ENCODE data around the gene DTNA.
"Not testable (repeated sequence)": the region's sequence is repeated elsewhere in the genome, so short reads cannot be mapped to it uniquely, and the experiment has no call there.

DTNA gene

DNA sequence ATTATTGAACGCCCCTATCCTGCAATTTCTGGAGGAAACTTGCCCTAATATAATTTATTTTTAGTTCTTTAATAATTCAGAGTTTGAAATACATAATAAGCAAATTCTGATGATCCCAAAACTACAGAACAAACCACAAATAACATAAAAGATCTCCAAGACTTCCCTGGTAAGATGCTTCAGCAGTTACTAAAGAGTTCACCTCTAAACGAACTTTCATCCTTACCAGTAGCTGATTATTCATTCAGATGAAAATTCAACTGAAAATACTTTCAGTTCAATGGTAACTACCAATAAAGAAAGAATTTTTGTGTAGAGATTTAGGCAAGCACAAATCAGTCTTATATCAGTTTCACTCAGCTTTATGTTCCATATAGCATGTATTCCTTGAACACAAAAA lies 201.0 kb downstream of the DTNA start:
- DNase-seq = no peak

DNA sequence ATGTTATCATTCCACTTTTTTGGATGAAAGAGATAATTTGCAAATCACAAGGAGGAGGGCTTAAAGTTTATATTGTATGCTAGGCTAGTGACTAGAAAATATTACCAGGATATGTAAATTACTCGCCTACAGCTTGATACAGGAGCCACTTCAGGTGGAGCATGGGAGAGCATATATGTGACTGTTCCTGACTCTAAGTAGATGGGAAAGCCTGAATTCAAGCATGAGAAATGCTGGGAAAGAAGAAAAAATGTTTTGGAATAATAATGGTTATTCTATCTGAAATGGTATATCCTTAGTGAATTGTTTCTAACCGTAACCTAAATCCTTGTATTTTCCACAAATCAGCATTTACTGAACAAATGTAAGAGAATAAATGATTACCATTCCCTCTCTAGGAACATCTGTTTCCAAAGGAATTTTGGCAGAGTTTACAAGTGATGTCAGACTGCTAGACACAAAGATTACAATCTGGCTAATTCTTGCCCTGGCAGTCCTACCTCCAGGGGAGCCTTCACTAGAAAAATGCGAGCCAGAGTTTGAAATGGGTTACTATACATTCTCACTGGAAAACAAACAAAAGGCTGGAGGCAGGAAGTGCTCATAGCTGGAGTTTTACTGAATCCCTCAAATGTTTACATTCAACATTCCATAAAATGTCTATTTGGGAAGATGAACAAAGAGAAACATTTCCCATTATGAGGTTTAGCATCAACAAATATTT lies 201.7 kb downstream of the DTNA start:
- DNase-seq = no peak

DNA sequence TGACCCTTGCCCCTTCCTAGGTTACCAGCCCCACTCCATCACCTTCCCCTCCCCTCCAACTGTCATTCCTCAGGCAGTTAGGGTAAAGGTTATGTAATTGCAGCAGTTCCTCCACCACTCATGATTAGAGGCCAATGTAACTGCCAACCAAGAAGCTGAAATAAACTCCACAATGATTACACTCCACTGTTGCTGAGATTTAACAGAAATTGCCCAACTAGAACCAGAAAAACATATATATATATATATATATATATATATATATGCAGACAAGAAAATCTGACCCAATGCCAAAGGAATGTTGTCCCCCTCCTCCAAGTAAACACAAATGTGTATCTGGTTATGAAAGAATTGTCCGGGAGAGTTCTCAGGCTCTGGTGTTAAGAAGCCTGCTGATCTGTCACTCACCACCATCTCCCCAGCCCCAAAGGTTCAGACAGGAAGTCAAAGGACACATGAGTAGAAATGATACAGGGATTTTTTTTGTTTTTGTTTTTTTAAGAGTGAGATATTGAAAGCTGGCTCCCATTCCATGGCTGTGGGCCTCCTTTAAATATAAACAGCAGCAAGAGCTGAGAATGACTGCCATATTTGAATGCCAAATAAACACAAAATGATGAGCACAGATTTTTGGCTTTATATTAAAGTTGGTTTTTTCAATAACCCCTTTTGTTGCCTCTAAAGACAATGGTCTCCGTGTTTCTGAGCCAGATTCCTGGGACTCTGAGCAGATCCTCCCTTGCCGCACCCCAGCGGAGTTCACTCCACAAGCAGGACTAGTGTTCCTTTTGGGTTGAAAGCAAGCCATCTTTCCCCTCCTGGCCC lies 204.0 kb downstream of the DTNA start:
- DNase-seq = peak; percentile 68

DNA sequence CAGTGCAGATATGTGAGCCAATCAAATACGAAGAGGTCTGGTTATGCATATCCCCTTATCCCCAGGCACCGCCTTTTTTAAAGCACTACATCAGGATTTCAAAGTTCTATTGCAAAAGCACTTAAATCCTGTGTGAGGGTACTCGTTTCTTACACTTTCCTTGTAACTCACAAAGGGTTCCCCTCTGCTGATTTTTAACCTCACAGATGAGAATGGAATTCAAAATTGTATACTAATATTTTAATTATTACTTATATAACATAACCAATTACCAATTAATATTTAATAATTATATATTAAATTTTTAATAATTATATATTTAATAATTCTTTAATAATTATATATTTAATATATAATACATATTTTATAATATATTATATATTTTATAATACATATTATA lies 204.9 kb downstream of the DTNA start:
- DNase-seq = no peak

DNA sequence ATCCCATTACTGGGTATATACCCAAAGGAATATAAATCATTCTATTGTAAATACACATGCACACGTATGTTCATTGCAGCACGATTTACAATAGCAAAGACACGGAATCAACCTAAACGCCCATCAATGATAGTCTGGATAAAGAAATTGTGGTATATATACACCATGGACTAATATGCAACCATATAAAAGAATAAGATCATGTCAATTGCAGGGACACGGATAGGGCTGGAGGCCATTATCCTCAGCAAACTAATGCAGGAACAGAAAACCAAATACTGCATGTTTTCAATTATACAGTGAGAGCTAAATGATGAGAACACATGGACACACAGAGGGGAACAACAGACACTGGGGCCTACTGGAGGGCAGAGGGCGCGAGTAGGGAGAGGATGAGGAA lies 206.4 kb downstream of the DTNA start:
- DNase-seq = not testable (repeated sequence)

DNA sequence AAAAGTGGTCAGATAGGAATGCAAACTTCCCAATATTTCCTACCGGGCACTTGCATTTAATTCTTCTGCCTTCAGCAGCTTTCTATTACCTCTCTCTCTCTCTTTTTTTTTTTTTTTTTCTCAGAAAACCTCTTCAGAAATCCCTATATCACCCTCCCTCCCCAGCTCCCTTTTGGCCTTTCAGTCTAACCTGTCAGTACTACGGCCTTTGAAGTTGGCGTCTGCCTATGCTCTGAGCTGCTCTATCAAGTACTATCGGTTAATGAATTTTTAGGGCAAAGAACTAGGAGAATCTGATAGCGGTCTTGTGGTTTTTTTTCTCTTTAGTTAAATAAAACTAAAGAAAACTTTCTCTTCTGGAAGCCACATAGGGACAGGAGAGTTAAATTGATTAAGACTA lies 208.8 kb downstream of the DTNA start:
- no peak for DNase-seq

DNA sequence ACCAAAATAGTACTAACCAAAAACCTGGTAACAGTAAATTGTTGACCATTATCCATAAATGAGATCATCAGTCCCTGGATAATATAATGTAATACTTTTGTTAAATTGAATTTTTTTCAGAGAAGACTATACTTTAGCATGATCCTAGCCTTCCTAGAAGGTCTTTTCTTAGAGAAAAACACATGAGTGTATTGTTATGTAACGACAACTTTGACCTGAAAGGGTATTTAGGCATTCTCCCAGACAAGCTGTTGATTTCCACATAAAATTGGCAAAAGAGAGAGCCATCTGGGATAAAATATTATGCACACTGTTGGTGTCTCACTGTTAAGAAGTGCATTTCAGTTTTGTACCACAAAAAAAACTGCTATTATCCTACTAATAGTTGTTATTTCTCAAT lies 211.1 kb downstream of the DTNA start:
- no peak for DNase-seq

DNA sequence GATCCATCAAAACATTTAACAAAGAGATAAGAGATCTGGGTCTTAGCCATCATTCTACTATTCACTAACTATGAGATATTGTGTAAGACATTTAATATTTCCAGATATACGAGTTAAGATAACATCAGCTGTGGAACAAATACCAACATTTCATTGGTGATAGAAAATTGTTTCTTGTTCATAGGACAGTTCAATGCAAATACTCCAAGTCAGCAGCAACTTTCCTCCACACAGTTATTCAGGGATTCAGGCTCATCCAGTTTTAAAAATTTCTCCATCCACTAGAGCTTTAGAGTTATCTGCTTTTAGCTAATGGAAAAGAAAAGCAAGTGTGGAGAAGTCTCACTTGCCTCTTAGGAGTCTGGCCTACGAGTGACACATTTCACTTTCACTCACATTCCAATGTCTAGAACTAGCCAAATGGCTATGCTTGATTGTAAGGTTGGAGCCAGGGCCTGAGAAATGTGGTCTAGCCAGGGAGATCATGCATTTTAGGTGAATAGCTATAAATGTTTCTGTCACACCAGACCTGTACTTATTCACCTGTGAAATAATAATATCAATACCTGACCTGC lies 211.8 kb downstream of the DTNA start:
- no peak for DNase-seq

DNA sequence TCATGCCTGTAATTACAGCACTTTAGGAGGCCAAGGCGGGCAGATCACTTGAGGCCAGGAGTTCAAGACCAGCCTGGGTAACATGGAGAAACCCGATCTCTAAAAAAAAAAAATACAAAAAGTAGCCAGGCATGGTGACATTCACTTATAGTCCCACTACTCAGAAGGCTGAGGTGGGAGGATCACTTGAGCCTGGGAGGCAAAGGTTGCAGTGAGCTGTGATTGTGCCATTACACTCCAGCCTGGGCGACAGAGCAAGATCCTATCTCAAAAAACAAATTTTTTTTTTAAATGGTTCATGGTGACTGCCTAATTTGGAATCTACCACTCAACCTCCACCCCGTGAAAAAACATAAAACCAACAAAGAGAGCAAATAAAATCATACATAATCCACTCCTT lies 212.5 kb downstream of the DTNA start:
- not testable (repeated sequence) for DNase-seq

DNA sequence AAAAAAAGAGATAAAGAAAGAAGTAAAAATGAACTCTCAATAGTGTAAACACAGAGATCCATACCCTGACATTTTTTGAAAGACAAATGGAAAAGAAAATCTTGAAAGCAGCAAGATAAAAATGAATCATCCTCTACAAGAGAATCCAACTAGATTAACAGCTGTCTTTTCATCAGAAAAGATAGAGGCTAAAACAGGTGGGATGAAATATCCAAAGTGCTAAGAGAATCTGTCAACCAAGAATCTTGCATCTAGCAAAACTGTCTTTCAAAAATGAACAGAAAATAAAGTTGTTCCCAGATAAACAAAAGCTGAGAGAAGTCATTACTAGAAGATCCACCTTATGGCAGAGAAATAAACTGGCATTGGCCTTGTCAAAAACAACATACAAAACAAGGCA lies 213.8 kb downstream of the DTNA start:
- no peak for DNase-seq

DNA sequence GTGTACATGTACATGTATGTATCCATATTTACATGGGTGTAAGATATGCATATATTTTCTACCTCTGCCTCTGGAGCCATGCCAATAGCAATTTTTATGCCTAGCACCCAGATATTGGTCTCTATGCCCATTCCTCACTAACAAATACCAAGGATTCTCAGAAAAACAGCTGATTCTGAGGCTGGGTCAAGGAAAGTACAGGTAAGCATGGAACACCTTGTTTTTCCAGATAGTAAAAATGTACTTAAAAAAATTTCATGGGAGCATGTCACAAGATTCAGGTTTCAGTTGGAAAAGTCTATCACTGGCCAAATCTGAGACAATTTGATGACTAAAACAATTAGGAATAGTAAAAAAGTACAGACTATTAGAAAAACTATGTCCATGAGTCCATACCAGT lies 216.6 kb downstream of the DTNA start:
- no peak for DNase-seq

DNA sequence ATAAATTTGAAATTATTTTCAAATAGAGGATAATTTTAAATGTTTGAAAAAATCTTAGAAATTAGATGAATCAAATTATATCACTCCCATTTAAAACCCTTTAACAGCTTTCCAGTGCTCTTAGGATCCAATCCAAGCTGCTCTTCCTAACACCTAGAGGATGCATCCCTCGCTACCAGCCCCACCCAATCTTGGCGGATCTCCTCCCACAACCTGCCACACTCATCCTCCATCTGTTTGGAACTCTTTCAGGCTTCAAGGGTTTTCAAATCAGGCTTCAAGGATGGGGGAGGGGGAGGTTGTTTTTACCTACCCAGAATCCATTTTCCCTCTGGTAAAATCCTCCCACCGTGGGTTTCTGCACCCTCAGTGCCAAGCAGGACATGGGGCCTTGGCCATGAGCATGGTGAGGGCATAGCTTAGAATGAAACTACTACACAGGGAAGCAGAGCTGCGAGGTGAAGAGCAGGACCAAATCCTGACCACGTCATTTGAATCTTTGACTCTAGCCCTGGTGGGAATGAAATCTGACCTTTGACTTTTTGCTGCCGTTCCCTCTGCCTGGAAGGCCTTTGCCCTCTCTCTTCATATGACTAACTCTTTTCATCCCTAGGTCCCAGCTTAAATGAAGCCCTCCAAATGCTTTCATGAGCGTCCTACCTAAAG lies 218.1 kb downstream of the DTNA start:
- DNase-seq = no peak

DNA sequence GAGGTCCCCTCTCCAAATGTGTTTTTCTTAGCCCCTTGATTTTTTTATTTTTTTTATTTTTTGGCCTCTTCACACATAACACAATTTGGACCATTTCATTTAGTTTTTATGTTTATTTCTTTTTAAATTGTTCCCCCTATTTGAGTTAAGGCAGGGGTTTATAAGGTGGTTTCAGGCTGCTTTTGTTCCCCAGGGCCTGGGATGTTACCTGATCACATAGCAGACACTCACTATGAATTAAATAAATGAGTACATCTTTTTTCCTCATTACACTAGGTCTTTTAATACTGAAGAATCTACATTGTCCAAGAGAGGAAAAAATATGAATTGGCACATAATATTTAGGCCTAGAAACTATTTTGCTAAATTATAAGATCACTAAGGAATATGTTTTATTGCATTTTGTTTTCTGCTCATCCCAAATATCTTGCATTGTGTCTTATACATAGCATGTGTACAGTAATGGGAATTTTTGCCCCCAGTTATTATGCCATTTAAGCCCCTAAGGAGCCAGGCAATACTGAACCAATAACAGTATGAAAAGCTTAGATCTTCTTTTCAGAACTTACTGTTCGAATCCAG lies 218.7 kb downstream of the DTNA start:
- no peak for DNase-seq

DNA sequence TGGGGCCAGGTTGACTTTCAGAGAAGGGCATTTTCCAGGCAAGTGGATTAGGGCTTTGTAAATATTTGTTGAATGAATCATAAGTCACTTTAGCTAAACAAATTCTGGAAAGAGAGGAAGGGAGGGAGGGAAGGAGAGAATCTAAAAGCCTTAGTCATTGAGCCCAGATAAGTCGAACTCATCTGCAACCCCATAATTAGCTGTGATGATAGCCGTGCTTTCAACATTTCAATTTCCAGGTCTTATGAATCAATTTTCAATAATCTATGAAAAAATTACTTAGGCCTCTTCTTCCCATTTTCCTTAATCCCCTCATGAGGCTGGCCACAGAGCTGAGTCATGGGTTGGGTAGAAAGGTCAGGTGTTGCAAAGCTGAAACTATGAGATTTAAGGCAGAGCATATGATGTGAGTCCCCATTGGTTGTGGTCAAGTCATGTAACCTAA lies 219.3 kb downstream of the DTNA start:
- no peak for DNase-seq

DNA sequence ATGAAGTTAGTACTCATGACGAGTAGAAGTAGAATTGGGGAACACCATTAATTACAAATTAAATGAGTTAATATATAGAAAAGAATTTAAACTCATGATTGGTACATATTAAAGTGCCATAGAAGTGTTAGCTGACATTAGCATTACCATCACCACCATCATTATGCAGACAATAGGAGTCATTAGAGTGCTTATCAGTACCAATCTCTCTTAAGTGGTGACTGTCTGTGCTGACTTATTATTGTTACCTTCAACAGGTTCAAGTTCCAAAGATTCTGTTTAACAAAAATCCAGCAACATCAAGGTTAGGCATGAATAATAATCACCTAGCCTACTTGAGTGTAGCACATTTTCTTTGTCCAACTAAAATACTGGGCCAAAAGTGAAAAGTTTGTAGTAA lies 222.3 kb downstream of the DTNA start:
- no peak for DNase-seq

DNA sequence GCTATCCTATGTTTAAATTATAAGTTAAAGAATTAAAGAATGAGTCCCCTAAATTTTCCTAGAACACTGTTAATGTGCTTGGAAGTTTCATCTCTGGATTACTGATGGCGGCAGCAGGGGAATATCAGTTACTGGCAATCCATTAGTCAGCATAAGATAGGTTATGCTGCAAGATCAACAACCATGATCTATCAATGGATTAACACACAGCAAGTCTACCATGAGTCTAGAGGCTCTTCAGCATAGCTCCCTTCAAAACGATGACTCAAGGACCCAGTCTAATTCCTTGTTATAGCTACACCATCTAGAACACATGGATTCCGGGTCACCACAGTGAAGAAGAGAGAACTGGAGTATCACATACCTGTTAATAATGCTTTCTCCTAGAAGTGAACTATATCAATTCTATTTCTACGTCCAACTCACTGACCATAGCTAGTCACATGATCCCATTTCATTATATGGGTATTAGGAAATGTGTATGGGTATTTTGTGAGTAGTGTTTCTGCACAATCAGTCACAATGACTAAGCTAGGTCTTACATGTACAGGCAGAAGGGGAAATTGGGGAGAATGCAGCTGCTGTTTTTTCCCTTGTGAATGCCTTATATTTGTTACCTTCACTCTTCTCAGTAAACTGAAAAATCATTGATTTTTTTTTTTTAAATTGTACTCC lies 222.8 kb downstream of the DTNA start:
- DNase-seq = no peak

DNA sequence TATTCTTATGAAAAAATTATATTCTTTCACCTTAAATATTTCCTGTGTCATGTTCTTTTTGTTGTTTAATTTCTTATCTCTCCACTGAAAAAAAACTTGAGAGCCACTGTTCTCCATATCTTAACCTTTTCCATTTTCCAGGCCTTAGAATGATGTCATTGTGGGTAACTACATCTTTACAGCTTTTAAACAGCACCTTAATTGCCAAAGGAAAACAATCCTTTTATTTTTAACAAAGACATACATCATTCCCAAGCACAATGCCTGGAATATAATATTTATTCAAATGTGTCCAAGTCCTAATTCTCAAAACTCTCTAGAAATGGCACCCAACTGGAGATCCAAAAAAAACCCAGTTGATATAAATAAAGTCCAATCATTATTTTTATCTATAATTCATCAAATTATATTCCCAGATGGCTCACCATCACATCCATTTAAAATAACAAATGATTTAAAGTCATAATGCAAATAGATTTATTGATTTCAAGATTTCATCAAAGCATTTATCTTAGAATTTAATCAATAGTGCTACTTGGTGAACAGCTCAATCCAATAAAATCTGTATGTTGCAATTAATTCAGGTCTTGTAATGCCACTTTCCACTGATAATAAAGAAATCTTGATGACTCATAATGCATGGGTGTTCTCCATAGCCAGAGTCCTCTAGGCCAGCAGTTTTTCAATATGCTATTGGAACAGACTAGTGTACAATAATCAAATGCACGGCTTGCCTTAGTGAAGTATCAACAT lies 224.0 kb downstream of the DTNA start:
- DNase-seq = no peak

DNA sequence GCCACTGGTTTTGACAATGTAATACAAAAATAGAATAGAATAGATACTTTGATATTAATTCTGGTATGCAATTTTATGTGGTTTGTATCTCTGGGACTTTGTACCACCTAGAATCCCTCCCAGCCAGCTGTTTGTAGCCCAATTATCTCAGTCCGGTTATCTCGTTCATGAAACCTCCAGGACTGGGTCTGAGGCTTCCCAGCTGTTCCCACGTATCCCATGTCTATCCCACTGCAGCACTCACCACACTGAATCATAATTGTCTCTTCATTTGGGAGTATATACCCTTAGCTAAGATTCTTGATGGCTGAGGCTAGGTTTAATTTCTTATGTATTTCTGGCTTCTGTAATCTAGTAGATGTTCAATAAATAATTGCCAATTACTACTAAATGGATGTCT lies 226.7 kb downstream of the DTNA start:
- no peak for DNase-seq

DNA sequence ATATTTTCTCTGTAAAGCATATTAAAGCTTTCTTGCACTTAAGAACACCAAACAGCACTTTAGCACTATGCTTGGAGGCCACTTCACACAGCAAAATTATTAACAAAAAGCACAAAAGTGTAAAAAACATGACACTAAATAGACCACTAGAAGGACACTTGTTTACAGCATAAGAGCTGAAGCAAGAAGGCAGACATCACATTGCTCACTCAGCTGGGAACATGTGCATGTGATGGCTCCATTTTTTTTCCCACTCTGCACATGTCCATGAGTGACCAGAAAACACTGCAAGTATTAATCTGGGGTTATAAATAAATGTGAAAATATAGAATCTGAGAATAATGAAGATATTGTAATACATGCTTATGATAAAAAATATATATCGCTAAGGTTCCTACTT lies 228.0 kb downstream of the DTNA start:
- no peak for DNase-seq

All from midbrain (tissue), 1 donor.